ENCODE data around the gene MAT1A.
"Not testable (repeated sequence)": the region's sequence is repeated elsewhere in the genome, so short reads cannot be mapped to it uniquely, and the experiment has no call there.

DNA sequence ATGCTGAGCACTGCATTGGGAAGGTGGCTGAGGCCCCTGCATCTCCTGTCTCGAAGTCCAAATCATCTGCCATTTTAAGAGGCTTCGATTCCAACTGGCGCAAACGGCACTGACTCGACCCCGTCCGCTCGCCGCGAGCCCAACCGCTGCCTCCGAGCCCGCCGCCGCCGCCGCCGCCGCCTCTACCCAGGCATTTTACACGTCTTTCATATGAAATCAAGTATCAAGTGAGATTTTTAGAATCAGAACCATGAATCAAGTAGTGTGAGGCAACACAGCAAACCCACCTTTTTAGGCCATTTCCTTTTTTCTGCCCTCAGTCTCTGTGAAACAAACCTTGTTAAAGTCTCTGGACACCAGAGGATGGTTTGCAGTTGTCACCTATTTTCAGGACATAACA is 41.8 kb downstream of the MAT1A start:
- not testable (repeated sequence) for TF ChIP-seq POLR2A, POLR2AphosphoS5 (IDR thresholded peaks at IDR 0.05)
- TF ChIP-seq, protein P1, sequence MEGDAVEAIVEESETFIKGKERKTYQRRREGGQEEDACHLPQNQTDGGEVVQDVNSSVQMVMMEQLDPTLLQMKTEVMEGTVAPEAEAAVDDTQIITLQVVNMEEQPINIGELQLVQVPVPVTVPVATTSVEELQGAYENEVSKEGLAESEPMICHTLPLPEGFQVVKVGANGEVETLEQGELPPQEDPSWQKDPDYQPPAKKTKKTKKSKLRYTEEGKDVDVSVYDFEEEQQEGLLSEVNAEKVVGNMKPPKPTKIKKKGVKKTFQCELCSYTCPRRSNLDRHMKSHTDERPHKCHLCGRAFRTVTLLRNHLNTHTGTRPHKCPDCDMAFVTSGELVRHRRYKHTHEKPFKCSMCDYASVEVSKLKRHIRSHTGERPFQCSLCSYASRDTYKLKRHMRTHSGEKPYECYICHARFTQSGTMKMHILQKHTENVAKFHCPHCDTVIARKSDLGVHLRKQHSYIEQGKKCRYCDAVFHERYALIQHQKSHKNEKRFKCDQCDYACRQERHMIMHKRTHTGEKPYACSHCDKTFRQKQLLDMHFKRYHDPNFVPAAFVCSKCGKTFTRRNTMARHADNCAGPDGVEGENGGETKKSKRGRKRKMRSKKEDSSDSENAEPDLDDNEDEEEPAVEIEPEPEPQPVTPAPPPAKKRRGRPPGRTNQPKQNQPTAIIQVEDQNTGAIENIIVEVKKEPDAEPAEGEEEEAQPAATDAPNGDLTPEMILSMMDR (IDR thresholded peaks at IDR 0.05), result not testable (repeated sequence)

Data from stomach (tissue), 4 donors.